Lower leg skin (tissue), 3 donors: ENCODE results near the gene SEC22A.

ENCODE experiments used
- POLR2A ChIP-seq, 2 donors: fragments of 450-650 bp; IDR thresholded peaks; one replicate each; pipeline ENCODE4 v1.6.1; 2016 to 2017; ENCODE audit warnings: antibody characterized with exemption in 2 of 2, mild to moderate bottlenecking in 1 of 2, moderate library complexity in 1 of 2
- TF ChIP-seq, protein P1 (sequence below), 3 donors: fragments of 450-650 bp; IDR thresholded peaks; one replicate each; pipeline ENCODE4 v1.5.1; 2016; ENCODE audit warnings: antibody characterized with exemption in 3 of 3, mild to moderate bottlenecking in 3 of 3, moderate library complexity in 2 of 3

- TF ChIP-seq, protein P1, sequence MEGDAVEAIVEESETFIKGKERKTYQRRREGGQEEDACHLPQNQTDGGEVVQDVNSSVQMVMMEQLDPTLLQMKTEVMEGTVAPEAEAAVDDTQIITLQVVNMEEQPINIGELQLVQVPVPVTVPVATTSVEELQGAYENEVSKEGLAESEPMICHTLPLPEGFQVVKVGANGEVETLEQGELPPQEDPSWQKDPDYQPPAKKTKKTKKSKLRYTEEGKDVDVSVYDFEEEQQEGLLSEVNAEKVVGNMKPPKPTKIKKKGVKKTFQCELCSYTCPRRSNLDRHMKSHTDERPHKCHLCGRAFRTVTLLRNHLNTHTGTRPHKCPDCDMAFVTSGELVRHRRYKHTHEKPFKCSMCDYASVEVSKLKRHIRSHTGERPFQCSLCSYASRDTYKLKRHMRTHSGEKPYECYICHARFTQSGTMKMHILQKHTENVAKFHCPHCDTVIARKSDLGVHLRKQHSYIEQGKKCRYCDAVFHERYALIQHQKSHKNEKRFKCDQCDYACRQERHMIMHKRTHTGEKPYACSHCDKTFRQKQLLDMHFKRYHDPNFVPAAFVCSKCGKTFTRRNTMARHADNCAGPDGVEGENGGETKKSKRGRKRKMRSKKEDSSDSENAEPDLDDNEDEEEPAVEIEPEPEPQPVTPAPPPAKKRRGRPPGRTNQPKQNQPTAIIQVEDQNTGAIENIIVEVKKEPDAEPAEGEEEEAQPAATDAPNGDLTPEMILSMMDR (IDR thresholded peaks at IDR 0.05): no peak
- no peak for TF ChIP-seq POLR2A (IDR thresholded peaks at IDR 0.05)
These were observed 49.1 kb upstream of the SEC22A start for GRCh38 chr3:123152687-123153086.
